ENCODE results near the gene PSMA1.
A peak's percentile ranks its signal among the peaks of the same experiment; 100 is the strongest.
"Not testable (repeated sequence)": the region's sequence is repeated elsewhere in the genome, so short reads cannot be mapped to it uniquely, and the experiment has no call there.

The PSMA1 gene

GRCh38 chr11:14519917-14520746 lies at the start of gene PSMA1:
TSS of gene PSMA1 (minus strand) at chr11:14520386. CDS start at chr11:14520299, 87 bp downstream.
- peak; percentile 96 for DNase-seq

GRCh38 chr11:14569516-14569915 lies 49.3 kb upstream of the PSMA1 start:
- not testable (repeated sequence) for DNase-seq

- DNase-seq, result no peak
Observed at GRCh38 chr11:14567064-14567651, 47.0 kb upstream of the PSMA1 start.

- no peak for DNase-seq
Observed at GRCh38 chr11:14566331-14567063, 46.3 kb upstream of the PSMA1 start.

- DNase-seq, result no peak
Observed at GRCh38 chr11:14565845-14566244, 45.7 kb upstream of the PSMA1 start.

GRCh38 chr11:14555818-14556217 lies 35.6 kb upstream of the PSMA1 start:
- no peak for DNase-seq

- DNase-seq, result no peak
Observed at GRCh38 chr11:14554959-14555358, 34.8 kb upstream of the PSMA1 start.

- DNase-seq, result no peak
Observed at GRCh38 chr11:14552089-14552488, 31.9 kb upstream of the PSMA1 start.

GRCh38 chr11:14551380-14551779 lies 31.2 kb upstream of the PSMA1 start:
- DNase-seq, result no peak

- DNase-seq, result no peak
Observed at GRCh38 chr11:14549891-14550290, 29.7 kb upstream of the PSMA1 start.

- DNase-seq, result no peak
Observed at GRCh38 chr11:14547440-14547839, 27.3 kb upstream of the PSMA1 start.

GRCh38 chr11:14546672-14547071 lies 26.5 kb upstream of the PSMA1 start:
- DNase-seq, result no peak

- no peak for DNase-seq
Observed at GRCh38 chr11:14544611-14545010, 24.4 kb upstream of the PSMA1 start.

- no peak for DNase-seq
Observed at GRCh38 chr11:14543260-14543659, 23.1 kb upstream of the PSMA1 start.

- DNase-seq, result no peak
Observed at GRCh38 chr11:14542324-14542723, 22.1 kb upstream of the PSMA1 start.

- DNase-seq, result no peak
Observed at GRCh38 chr11:14541192-14541947, 21.2 kb upstream of the PSMA1 start.

- DNase-seq, result no peak
Observed at GRCh38 chr11:14539982-14540421, 19.8 kb upstream of the PSMA1 start.

- no peak for DNase-seq
Observed at GRCh38 chr11:14538926-14539554, 18.9 kb upstream of the PSMA1 start.

- DNase-seq, result no peak
Observed at GRCh38 chr11:14538271-14538925, 18.2 kb upstream of the PSMA1 start.

- no peak for DNase-seq
Observed at GRCh38 chr11:14537134-14537599, 17.0 kb upstream of the PSMA1 start.

GRCh38 chr11:14535166-14535565 lies 15.0 kb upstream of the PSMA1 start:
- DNase-seq, result not testable (repeated sequence)

- no peak for DNase-seq
Observed at GRCh38 chr11:14529951-14530350, 9.8 kb upstream of the PSMA1 start.

Measured in NCI-H187 treated with DMSO at 0.1 percent for 48 hours (cell line).